GM19328 (cell line): ENCODE measurements around the gene CCDC71.

Experiments used
- ATAC-seq: cut with Tn5 transposase; IDR thresholded peaks from one replicate; pipeline ENCODE4 v1.9.1; 2021; ENCODE audit warnings: mild to moderate bottlenecking, moderate library complexity; ENCODE audit not compliant: unreplicated experiment

Gene CCDC71

GRCh38 chr3:49165771-49166751 is at the start of gene CCDC71:
Gene CCDC71 (minus strand): TSS chr3:49166331. CDS start chr3:49164208, 2,123 bp downstream.
- peak; percentile 64 for ATAC-seq

DNA sequence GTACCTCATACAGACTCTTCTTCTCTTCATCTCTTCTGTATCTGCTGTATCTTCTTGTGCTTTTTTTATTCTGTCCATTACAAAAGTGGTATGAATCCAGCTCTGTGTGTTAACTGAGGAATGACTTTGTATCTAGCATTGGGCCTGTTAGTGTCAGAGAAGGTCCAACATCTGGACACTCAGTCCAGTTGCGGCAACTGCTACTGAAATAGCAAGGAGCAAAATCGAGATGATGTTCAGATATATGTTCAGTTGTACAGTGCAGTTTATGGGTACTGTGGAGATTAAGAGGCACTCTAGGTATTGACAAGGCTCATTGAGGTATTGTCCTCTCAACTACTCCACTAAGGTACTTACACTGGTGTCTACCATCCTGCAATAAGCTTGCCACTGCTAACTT is 47.9 kb upstream of the CCDC71 start:
- no peak for ATAC-seq

DNA sequence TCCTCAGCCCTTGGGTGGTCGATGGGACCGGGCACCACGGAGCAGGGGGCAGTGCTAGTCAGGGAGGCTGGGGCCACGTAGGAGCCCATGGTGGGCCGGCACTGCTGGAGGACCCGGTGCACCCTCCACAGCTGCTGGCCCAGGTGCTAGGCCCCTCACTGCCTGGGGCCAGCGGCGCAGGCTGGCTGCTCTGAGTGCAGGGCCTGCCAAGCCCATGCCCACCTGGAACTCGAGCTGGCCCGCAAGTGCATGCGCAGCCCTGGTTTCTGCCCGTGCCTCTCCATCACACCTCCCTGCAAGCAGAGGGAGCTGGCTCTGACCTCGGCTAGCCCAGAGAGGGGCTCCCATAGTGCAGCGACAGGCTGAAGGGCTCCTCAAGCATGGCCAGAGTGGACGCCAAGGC is 47.4 kb upstream of the CCDC71 start:
- no peak for ATAC-seq

- ATAC-seq, result no peak
These were observed 33.8 kb upstream of the CCDC71 start for GRCh38 chr3:49199900-49200281.

- ATAC-seq, result no peak
These were observed 33.2 kb upstream of the CCDC71 start for GRCh38 chr3:49199239-49199899.

DNA sequence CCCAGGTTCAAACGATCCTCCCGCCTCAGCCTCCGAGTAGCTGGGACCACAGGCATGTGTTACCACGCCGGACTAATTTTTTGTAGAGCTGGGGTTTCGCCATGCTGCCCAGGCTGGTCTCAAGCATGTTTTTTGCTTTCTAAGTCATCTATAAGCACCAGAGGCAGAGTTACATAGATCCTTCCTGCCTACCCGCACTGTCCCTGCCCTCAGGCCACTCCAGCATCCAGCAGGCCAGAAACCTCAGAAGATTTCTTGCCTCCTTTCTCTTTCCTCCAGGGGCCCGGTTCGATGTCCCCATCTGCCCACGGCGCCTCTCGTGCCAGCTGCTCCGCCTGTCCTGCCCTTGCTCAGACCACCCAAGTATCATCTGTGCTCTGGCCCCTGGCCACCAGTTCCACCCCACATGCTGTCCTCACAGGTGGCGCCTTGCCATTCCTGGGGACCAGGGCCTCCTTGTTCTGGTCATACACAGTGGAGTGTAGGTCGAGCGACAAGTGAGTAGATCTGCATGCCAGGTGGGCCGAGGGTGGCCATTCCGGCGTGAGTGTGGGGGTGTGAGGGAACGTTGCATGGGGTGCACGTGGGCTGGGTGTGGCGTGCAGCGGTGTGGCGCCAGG is 32.6 kb upstream of the CCDC71 start:
- ATAC-seq, result no peak

DNA sequence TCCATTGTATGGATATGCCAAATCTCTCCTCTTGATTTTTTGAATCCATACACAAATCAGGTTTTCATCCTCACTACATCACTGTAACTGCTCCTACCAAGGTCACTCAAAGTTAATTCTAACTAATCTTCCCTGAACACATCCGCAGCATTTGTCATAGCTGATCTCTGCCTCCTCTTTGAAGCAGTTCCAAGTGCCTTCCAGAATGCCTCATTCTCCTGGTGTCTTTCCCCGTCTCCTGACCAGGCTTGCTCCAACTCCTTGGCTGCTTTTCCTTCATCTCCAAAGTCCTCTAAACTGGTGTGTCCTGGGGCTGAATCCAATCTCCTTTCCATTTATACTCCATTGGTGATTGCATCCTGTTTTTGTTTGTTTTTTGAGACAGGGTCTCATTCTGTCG is 32.0 kb upstream of the CCDC71 start:
- ATAC-seq, result no peak

DNA sequence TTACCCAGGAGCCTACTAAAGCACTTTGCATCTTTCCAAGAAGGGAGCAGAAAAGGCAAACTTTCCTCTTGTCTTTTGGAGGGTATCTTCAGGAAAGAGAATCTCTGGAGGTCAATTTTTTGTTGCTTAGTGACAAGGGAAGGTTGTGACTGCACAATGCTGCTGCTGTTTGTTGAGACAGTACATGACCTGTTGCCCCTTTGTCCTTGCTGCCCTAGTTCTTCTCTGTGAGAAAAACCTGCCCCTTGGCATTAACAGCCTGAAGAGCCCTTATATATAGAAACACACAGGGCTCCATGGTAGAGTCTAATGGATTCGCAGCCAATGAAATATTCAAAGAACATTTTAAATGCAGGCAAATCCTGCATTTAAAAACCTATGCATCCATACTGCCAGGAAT is 25.6 kb upstream of the CCDC71 start:
- ATAC-seq, result no peak

DNA sequence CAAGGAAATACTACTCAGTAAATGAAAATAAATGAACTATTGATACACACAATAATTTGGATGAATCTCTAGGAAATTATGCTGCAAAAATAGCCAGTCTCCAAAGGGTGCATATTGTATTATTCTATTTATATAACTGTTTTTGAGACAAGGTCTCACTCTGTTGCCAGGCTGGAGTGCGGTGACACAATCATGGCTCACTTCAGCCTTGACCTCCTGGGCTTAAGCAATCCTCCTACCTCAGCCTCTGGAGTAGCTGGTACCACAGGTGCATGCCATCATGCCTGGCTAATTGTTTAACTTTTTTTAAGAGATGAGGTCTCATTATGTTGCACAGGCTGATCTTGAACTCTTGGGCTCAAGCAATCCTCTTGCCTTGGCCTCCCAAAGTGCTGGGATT is 17.7 kb upstream of the CCDC71 start:
- no peak for ATAC-seq

GRCh38 chr3:49182682-49183081 is 16.6 kb upstream of the CCDC71 start:
- ATAC-seq, result no peak

DNA sequence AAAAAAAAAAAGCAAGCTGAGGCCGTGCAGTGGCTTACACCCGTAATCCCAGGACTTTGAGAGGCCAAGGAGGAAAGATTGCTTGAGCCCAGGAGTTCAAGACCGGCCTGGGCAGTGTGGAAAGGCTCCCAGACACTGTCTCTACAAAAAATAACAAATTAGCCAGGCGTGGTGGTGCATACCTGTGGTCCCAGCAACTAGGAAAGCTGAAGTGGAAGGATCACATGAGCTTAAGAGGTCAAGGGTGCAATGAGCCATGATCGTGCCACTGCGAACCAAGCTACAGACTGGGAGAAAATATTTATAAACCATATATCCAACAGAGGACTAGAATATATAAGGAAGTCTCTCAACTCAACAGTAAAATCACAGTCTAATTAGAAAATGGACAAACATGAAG is 15.2 kb upstream of the CCDC71 start:
- ATAC-seq, result no peak

DNA sequence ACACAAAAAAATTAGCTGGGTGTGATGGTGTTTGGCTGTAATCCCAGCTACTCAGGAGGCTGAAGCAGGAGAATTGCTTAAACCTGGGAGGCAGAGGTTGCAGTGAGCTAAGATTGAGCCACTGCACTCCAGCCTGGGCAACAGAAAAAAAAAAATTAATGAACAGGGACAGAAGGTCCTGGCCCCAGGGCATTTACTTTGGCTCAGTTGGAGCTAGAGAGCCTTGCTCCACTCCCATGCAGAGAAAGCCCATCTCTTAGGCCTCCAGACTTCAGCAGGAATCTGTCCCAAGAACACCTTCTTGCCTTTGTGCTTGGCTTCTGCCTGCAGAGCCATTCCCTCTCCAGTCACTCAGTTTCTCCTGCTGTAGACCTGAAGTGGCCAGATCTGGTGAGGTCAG is 14.0 kb upstream of the CCDC71 start:
- no peak for ATAC-seq

DNA sequence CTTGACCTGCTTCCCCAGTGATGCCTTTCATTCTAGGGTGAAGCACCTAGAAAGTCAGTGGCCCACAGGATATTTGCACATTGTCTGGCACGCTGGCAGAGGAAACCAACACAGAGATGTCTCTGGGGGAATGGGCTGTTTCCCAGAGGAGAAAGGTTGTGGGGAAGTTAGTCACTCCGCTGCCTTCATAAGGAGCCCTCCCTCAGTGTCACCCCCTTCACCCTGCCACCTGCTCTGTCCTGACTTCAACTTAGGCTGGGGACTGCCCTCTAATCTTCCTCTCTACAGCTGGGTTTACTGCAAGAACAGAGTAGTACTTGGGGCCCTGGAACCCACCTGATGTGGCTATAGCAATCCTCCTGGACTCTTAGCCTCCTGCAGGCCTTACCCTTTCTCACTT is 10.9 kb upstream of the CCDC71 start:
- ATAC-seq, result no peak

- ATAC-seq, result no peak
These were observed 9.4 kb upstream of the CCDC71 start for GRCh38 chr3:49175530-49175929.

- ATAC-seq, result no peak
These were observed 8.4 kb upstream of the CCDC71 start for GRCh38 chr3:49174397-49174985.

- ATAC-seq, result no peak
These were observed 7.7 kb upstream of the CCDC71 start for GRCh38 chr3:49173792-49174170.

- ATAC-seq, result no peak
These were observed 7.1 kb upstream of the CCDC71 start for GRCh38 chr3:49173116-49173791.

GRCh38 chr3:49172551-49173041 is 6.5 kb upstream of the CCDC71 start:
- no peak for ATAC-seq

DNA sequence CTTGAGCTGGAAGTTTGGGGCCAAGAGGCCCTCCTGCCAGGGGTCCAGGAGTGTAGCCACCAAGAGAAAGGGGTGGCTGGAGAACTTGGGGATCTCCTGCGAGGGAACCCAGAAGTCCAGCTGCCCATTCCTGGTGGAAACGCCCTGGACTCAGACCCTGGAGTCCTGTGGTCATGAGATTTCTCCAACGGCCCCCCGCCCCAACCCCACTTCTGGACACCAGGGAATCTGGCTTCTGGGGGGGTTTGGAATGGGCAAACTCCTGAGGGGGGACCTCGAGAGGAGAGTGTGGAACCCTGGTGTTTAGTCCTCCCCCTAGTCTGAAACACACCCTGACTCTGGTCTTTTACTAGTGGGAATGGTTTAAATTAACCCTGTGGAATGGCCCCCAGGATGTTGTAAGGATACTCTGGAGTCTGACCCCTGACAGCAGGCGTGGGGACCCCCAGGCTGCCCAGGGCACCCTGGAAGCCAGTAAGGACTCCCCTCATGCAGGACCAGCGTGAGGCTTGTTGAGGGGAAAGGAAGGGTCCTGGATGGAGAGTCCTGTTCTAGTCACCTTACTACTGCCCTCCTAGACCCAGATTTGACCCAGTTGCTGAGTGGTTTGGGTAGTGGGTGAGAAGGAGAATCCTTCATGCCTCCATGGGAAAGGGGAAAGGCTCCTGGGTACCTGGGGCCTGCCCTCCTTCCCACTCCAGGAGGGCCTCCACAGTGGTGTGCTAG is 5.8 kb upstream of the CCDC71 start:
- no peak for ATAC-seq
